Left kidney (tissue), 2 donors: ENCODE measurements around the gene DDX28. TPM values are rescaled to one million over a fixed set of nuclear protein-coding genes. Genes with fewer than 3 reads are reported as not detected.
A peak's percentile ranks its signal among the peaks of the same experiment; 100 is the strongest.
"Not testable (repeated sequence)": the region's sequence is repeated elsewhere in the genome, so short reads cannot be mapped to it uniquely, and the experiment has no call there.

Experiments
- DNase-seq: peaks from one replicate; pipeline ENCODE4 v3.0.0-alpha.2; 2013
- polyA plus RNA-seq: library from polyadenylated mRNA; unstranded; fragments of 120-200 nt; gene quantifications from one replicate; pipeline ENCODE4 v1.2.1, GENCODE V29; 2013; ENCODE audit not compliant: insufficient read length

DDX28 gene
- polyA plus RNA-seq, 1 donor: 8.8 TPM

DNA sequence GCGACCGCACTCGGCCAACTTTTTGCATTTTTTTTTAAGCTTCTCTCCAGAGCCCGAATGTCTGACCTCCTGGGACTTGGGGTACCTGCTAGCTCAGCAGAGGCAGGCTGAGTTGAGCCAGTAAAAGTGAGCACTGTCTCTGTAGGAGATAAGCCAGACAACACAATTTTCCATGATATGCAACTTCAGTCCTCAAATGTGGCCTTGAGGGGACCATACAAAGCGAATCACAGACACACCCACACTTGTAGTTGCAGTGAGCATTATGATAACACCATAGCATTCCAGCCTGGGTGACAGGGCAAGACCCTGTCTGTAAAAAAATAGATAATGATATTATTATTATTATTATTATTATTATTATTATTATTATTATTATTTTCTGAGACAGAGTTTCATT is 26.4 kb downstream of the DDX28 start:
- DNase-seq: no peak

DNA sequence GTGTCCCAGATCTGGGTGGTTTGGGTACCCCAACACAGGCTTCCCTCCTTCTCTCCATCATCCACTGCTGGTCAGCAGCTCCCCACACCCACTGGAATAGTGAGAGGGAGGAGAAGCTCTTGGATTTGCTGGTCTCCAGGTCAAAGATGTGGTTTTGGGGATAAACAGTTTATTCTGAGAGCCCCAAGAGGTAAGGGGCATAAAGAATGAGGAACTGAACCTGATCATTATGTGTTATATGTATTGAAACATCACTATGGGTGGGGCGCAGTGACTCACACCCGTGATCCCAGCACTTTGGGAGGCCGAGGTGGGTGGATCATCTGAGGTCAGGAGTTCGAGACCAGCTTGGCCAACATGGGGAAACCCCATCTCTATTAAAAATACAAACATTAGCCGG is 27.6 kb downstream of the DDX28 start:
- no peak for DNase-seq

DNA sequence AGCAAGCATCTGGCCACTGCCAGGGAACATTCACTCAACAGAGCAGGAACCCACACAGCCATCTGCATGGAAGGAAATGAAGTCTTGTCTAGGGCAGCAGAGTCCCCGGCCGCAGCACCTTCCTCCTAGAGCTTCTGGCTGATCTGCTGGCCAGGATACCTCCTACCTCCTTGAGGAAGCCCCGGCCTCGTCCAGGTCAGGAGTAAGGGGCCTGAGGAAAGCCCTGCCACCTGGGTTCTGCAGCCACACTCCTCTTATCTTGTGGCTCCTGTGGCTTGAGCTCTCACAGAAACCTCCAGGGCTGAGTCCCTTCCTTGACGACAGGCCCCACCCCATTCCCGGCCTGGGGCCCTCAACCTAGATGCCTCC is 29.0 kb downstream of the DDX28 start:
- not testable (repeated sequence) for DNase-seq

DNA sequence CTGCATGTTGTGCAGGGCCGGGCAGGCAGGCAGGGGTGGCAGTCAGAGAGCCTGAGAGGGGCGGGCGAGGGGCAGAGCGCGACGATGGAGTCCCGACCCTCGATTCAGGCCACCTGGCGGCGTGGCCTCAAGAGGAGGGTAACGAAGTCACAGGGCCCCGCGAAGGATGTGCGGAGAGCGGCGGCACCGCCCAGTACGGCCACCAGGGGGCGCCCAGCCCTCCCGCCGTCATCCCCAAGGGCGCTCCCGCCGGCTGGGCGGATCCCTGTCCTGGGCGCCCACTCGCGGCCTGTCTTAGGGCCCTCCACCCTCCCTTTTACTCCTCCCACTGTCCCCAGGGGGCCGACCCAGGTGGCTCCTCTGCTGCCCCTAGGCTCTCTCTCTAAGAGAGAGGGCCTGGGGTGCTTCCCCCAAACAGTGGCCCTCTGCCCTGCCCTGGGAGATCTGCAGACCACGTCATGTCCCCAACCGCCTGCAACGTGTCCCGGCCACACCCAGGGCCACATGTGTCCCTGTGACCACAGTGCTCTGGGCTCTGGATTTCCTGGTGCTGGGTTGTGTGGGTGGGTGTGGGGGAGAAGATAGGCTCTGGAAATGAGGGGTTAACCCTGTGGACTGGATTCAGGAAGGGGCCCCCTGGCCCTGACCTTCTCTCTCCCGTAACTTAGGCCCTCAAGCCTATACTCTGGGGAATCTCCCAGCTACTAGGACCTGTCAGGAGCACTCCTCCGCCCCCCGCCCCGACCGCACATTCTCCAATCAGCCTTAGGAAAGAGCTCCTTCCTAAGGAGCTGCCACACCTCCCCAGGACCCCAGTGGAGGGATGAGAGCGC is 29.6 kb downstream of the DDX28 start:
- peak; percentile 53 for DNase-seq

DNA sequence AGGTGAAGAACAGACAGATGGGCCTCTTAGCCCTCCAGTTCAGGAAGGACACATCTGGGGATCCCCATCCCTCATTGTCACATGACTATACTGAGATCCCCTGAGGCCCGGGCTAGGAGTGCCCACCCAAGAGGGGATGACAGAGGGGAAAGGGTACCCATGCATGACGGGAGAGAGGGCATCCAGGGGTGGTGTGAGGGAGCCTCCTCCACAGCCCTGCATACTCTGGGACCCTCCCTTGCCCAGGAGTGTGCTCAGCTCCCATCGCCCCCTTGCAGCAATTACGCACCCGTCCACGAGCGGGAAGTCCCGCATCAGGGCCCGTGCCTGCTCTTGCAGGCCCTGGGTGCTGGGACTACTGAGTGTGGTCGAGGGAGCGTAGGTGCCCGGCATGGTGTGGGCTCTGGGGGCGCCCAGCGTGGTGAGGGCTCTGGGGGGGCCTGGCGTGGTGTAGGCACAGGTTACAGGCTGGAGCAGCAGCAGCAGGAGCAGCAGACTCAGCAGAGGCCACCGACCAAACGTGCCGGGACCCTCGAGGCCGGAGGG is 30.3 kb downstream of the DDX28 start:
- no peak for DNase-seq

DNA sequence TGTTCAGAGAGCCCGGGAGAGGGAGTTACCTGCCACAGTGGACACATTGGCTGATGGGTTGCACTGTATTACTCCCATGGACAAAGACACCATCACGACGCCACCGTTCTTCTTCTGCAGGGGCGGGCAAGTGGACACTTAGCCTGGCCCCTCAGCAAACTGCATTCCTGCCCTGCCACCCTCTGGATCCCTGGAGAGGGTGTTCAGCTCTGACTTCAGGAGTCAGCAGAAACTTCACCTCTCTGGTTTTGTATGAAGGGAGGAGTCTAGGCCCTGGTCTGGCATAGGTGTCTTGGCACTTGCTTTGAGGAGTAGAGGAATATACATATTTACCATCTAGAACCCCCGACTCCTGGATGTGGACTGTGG is 33.0 kb downstream of the DDX28 start:
- DNase-seq: no peak

DNA sequence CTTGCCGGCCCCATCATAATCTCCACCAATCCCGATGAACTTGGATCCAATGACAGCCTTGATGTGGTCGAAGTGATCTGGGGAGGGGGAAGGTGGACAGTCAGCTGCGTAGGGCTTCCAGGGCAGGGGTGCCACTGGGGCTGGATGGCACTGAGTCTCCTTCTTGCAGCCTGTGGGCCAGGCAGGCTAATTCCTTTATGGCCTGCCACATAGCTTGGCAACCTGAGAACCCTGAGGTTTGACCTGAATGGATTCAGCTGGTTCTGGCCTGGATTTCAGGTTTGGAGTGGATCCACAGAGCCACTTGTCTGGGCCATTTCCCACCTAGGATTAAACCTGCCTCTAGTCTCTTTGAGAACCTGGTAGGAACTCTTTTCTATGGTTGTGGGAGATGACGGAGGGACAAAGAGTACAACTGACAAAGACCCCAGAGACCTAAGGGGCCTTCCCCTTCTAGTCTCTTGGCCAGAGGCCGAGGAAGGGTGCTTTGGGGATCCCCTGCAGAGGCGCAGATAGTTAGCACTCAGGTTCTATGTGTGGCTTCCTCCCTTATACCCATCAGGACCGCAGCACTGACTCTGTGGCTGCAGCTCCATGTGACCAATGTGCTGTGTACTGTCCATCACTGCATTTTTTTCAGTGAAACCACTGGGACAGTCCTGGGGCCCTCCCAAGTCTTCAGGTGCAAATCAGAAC is 33.6 kb downstream of the DDX28 start:
- no peak for DNase-seq

DNA sequence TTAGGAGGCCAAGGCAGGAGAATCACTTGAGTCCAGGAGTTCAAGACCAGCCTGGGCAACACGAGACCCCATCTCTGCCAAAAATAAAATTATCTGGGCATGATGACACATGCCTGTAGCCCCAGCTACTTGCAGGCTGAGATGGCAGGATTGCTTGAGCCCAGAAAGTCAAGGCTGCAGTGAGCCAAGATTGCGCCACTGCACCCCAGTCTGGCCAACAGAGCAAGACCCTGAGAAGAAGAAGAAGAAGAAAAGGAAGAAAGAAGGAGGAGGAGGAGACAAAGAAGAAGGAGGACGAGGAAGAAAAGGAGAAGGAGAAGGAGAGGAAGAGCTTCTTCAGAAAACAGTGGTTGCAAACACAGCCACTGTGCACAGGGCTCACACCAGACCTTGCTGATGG is 34.4 kb downstream of the DDX28 start:
- DNase-seq: no peak

DNA sequence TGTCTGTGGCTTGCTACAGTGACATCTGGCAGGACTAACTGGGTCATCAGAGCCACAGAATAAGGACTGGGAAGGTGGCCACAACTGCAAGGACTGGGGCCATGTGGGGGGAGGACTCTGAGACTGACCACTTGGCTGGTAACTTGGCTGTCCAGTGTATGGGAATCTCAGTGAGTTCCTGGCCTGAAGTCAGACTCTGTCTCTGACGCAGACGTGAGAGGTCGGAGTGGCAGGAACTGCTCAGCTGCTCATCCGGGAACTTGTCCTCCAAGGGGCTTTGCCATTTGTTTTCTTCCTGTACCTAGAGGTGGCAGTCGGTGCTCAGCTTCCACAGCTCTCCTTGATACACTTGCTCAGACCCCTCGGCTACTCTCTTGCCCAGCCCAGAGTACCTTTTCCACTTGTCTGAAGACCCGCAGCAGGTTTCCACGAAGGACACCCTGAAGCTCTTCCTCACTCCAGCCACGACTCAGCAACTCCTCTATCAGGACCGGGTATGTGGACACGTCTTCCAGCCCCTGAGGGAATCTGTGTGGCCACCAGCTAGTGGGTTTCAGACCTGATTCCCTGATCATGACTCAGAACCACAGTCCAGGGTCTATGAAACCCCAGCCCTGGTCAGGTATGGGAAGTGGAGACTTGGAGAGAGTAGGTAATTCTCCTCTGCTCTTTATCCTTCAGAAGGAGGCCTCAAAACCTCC is 35.4 kb downstream of the DDX28 start:
- DNase-seq: no peak

DNA sequence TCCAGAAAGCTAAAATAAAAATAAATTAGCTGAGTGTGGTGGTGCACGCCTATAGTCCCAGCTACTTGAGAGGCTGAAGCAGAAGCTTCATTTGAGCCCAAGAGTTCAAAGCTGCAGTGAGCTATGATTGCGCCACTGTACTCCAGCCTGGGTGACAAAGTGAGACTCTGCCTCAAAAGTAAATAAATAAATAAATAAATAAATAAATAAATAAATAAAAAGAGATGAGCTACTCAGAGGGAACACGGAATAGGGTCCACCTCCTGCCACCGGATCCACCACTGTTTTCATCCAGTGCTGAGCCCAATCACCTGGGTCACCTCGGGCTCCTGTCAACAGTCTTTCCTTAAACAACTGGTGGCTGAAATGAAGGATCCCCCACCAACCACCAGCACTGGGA is 36.1 kb downstream of the DDX28 start:
- DNase-seq: no peak

DNA sequence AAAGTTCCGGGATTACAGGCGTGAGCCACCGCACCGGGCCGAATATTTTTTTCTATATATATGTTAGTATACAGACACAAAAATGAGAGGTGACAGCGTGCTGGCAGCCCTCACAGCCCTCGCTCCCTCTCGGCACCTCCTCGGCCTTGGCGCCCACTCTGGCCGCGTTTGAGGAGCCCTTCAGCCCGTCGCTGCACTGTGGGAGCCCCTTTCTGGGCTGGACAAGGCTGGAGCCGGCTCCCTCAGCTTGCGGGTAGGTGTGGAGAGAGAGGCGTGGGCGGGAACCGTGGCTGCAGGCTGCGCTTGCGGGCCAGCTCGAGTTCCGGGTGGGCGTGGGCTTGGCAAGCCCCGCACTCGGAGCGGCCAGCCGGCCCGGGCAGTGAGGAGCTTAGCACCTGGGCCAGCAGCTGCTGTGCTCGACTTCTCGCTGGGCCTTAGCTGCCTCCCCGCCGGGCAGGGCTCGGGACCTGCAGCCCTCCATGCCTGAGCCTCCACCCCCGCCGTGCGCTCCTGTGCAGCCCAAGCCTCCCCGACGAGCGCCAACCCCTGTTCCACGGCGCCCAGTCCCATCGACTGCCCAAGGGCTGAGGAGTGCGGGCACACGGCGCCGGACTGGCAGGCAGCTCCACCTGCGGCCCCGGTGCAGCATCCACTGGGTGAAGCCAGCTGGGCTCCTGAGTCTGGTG is 40.9 kb downstream of the DDX28 start:
- DNase-seq: no peak

DNA sequence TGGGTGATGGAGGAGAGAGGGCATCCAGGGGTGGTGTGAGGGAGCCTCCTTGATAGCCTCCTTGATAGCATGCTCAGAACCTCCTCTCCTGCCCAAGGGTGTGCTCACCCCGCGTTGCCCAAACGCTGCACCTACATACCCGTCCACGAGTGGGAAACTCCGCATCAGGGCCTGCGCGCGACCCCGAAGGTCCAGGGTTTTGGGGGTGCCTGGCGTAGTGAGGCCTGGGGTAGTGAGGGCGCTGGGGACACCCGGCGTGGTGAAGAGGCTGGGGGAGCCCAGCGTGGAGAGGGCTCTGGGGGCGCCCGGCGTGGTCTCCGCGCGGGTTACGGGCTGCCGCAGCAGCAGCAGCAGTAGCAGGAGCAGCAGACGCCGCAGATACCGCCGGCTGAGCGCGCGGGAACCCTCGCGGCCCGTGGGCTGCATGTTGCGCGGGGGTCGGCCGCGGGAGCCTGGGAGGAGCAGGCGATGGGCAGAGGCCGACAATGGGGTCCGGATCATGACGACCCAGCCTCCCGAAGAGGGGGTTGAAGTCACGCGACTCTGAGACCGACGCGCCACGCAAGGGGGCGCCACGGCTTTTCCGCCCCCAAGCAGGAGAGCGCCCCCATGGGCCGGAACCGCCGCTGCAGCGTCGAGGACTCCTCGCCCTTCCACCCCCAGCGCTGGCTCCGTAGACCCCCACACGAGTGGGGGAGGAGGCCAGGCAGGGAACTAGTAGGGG is 42.9 kb downstream of the DDX28 start, which contains the start of gene DPEP3:
TSS of gene DPEP3 (minus strand) at position 545 of the 724 bp plus-strand sequence. CDS start at position 426, 119 bp downstream.
- no peak for DNase-seq

DNA sequence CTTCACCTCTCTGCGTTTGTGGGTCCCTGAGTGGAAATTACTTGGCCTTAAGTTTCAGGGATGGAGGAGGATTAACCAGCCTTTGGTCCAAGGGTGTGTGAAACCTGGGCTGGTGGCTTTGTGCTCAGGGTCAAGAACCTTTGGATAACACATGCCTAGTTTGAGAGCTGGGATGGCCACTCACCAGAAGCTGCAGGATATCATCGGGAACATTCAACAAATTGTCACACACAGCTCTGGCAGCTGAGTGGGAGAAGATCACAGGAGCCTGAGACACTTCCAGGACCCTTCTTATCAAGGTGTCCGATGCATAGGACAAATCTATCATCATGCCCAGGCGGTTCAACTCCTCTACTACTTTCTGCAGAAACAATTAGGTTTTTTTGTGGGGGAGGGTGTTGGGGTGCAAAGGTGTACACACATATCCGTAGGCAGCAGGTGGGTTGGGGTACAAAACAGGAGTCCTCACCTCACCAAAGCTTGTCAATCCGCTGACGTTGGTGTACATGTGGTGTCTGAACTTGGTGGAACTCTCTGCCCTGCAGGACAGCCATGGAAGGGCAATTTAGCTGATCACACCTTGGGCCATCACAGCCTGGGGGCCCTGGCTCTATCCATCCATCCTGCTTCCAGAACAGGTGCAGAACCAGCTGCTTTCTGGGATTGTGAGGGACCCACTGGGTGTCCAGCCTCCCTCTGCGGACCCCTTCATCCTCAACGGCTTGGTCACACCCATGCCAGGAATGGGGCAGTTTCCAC is 45.4 kb downstream of the DDX28 start:
- DNase-seq: no peak

DNA sequence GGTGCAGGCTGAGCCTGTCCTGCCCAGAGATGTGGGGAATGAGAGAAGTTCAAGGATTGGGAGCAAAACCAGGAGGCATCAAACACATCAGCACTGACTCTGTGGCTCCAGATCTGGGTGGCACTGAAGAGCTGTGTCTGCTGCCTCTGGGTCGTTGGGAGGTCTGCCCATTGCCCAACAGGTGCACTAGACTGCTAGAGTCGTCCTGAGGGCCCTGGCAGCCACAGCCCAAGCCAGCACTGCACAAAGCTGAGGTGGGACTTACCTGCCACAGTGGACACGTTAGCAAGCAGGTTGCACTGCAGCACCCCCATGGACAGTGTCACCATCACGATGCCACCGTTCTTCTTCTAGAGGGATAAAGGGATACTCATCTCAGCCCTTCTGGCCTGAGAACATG is 46.0 kb downstream of the DDX28 start:
- no peak for DNase-seq

DNA sequence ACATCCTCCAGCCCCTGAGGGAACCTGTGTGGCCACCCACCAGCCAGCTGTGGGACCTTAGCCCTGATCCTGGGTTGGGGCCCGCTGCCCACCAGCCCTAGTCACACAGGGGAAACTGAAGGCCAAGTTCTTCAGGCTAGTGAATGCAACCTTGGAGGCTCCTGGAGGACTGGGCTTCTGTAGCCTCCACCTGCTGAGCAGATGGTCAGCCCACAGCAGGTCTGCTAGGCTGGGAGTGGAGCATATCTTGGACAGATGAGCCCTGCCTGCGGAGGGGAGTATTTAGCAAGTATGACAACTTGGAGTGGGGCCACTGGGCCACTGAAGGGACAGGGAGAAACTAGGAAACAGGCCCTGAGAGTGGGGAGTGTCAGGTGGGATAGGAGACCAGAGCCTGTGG is 46.8 kb downstream of the DDX28 start:
- no peak for DNase-seq

DNA sequence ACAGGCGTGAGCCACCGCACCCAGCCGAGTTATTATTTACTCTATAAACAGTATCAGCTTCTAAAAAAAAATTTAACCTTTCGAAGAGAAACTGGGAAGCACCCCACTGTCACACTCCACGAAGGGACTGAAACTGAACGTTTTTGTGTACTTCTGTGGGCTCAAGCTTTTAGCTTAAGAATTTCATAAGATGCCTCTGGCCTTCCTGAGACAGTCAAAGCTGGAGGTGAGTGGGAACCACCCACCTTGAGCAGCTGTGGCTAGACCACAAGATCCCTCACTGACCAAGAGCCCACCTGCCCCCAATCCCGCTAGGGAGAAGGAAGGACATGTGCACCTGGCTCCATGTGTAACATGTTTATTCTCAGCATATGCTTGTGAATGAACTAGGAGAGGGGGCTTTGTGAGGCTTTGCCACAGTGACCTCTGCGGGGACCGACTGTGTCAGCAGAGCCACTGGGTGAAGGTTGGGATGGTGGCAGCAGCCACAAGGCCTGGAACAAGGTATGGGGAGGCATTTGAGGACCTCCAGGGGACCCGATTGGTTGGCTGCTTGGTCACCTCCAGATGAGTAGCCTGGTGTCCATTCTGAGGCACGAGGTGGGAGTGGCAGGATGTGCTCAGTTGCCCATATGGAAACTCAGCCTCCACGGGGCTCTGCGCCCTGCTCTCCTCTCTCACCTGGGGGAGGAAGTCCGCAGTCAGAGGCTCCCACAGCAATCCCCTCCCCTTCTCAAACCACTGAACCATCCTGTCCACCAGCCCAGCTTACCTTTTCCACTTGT is 47.5 kb downstream of the DDX28 start:
- no peak for DNase-seq

DNA sequence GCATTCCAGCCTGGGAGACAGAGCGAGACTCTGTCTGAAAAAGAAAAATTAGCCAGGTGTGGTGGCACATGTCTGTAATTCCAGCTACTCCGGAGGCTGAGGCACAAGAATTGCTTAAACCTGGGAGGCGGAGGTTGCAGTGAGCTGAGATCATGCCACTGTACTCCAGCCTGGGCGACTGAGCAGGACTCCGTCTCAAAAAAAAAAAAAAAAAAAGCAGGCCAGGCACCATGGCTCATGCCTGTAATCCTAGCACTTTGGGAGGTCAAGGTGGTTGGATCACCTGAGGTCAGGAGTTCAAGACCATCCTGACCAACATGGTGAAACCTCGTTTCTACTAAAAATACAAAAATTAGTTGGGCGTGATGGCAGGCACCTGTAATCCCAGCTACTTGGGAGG is 50.7 kb downstream of the DDX28 start:
- not testable (repeated sequence) for DNase-seq

DNA sequence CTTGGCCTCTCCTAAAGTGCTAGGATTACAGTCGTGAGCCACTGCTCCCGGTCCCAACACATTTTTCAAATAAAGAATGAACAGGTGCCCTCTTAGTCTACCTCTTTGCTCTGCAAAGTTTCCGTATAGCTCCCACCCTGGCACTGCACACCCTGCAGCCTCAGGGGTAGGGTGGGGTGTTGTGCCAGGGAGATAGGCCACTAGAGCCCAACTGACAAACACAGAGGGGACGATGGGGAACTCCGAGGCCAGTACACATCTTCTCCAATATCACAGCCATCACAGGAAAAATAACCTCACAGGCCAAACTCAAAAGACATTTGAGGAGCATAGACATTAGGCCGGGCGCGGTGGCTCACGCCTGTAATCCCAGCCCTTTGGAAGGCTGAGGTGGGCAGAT is 51.9 kb downstream of the DDX28 start:
- no peak for DNase-seq
